Epithelial cell of esophagus (primary cell): ENCODE measurements around the gene MFSD2B.

Source experiments
- DNase-seq: peaks from one replicate; pipeline ENCODE4 v3.0.0; 2010; ENCODE audit warnings: low read depth
- H3K4me3 ChIP-seq: 2 replicates; pipeline ENCODE4 v1.5.1; 2011; ENCODE audit warnings: mild to moderate bottlenecking, low read length, control low read depth
- CTCF ChIP-seq: IDR thresholded peaks from 2 replicates; pipeline ENCODE4 v1.5.1; 2011; ENCODE audit warnings: low read depth, mild to moderate bottlenecking, low read length, control low read depth, inconsistent platforms; ENCODE audit not compliant: insufficient read depth; ENCODE audit errors: missing control alignments

Gene MFSD2B

GRCh38 chr2:24054366-24055010, 44.6 kb downstream of the MFSD2B start:
- DNase-seq: no peak
- TF ChIP-seq CTCF: no peak
- no peak overlapping the region for H3K4me3 ChIP-seq

GRCh38 chr2:24055750-24056149, 45.9 kb downstream of the MFSD2B start:
- no peak for DNase-seq
- TF ChIP-seq CTCF: no peak
- H3K4me3 ChIP-seq: no peak overlapping the region

GRCh38 chr2:24058564-24059271, 48.8 kb downstream of the MFSD2B start:
- no peak for DNase-seq
- H3K4me3 ChIP-seq: no peak overlapping the region
- TF ChIP-seq CTCF: no peak

GRCh38 chr2:24065341-24065740, 55.5 kb downstream of the MFSD2B start:
- DNase-seq: no peak
- no peak for TF ChIP-seq CTCF
- H3K4me3 ChIP-seq: no peak overlapping the region

GRCh38 chr2:24072259-24072658, 62.4 kb downstream of the MFSD2B start:
- no peak for TF ChIP-seq CTCF
- DNase-seq: no peak
- H3K4me3 ChIP-seq: no peak overlapping the region

- no peak for DNase-seq
- no peak overlapping the region for H3K4me3 ChIP-seq
- no peak for TF ChIP-seq CTCF
These were observed 63.9 kb downstream of the MFSD2B start for GRCh38 chr2:24073816-24074215.

- TF ChIP-seq CTCF: no peak
- peak overlapping the region; percentile 89 for H3K4me3 ChIP-seq
- DNase-seq: peak; percentile 16
These were observed 65.4 kb downstream of the MFSD2B start for GRCh38 chr2:24075259-24075658.
